Left ventricle myocardium inferior (tissue), 1 donor: ENCODE data around the gene EXOSC5. TPM values are rescaled to one million over a fixed set of nuclear protein-coding genes. Genes with fewer than 3 reads are reported as not detected.

Experiments
- DNase-seq: peaks from one replicate; pipeline ENCODE4 v3.0.0-alpha.2; 2020
- H3K27ac ChIP-seq: fragments of 200-600 bp; replicated peaks from 2 replicates; pipeline ENCODE4 v1.8.0; 2021
- H3K27me3 ChIP-seq: fragments of 200-600 bp; 2 replicates; pipeline ENCODE4 v1.8.0; 2021; ENCODE audit warnings: low read depth
- H3K36me3 ChIP-seq: fragments of 200-600 bp; 2 replicates; pipeline ENCODE4 v1.8.0; 2021
- H3K4me1 ChIP-seq: fragments of 200-600 bp; 2 replicates; pipeline ENCODE4 v1.8.0; 2021
- H3K4me3 ChIP-seq: fragments of 200-600 bp; 2 replicates; pipeline ENCODE4 v1.8.0; 2021; ENCODE audit warnings: mild to moderate bottlenecking, moderate library complexity
- H3K9me3 ChIP-seq: fragments of 200-600 bp; replicated peaks from 2 replicates; pipeline ENCODE4 v1.8.0; 2021
- intact Hi-C: fragments of 100-400 bp; cut with micrococcal nuclease; formaldehyde crosslinking; loops from one replicate; pipeline ENCODE4 v1.11.0; 2022
- total RNA-seq: library from RNA; stranded (reverse); fragmentation: NEBNext Ultra II Directional; extraction: Animal tissue kit (Norgen Biotek cat#: 25700); gene quantifications from one replicate; pipeline ENCODE4 v1.2.1, GENCODE V29; 2021
- TF ChIP-seq, protein P1 (sequence below): fragments of 200-600 bp; IDR thresholded peaks from 2 replicates; pipeline ENCODE4 v1.8.0; 2021; ENCODE audit warnings: antibody characterized with exemption, mild to moderate bottlenecking, borderline replicate concordance
- donor health status: DM: no; HTN: yes; CAD: no; lungs with severe emphysema.

Gene EXOSC5
- total RNA-seq, 1 donor from 2014 or later = 17.4 TPM

DNA sequence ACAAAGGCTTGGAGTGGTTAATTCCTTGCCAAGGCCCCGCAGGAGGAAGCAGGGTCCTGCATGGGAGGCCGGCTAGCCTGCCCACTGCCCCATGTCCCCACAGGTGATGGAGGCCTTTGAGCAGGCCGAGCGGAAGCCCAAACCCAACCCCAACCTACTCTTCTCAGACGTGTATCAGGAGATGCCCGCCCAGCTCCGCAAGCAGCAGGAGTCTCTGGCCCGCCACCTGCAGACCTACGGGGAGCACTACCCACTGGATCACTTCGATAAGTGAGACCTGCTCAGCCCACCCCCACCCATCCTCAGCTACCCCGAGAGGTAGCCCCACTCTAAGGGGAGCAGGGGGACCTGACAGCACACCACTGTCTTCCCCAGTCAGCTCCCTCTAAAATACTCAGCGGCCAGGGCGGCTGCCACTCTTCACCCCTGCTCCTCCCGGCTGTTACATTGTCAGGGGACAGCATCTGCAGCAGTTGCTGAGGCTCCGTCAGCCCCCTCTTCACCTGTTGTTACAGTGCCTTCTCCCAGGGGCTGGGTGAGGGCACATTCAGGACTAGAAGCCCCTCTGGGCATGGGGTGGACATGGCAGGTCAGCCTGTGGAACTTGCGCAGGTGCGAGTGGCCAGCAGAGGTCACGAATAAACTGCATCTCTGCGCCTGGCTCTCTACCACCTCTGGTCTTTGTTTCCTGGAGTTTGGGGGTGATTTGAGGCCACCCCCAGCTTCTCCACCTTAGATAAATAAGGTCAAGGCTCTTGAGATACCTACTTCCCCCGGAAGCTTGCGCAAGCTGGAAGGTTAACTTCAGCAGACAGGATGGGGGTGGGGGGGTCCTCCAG lies 27.4 kb upstream of the EXOSC5 start:
- Histone ChIP-seq H3K4me1 (peaks cover 73% of the 10 kb centered on the region), H3K27me3 (no peaks in the 10 kb centered on the region), H3K36me3 (peaks cover 55% of the 10 kb centered on the region), H3K9me3 (no peaks in the 10 kb centered on the region), H3K4me3 (peak overlapping the region; percentile 74), H3K27ac (peak overlapping the region; percentile 93)
- TF ChIP-seq, protein P1, sequence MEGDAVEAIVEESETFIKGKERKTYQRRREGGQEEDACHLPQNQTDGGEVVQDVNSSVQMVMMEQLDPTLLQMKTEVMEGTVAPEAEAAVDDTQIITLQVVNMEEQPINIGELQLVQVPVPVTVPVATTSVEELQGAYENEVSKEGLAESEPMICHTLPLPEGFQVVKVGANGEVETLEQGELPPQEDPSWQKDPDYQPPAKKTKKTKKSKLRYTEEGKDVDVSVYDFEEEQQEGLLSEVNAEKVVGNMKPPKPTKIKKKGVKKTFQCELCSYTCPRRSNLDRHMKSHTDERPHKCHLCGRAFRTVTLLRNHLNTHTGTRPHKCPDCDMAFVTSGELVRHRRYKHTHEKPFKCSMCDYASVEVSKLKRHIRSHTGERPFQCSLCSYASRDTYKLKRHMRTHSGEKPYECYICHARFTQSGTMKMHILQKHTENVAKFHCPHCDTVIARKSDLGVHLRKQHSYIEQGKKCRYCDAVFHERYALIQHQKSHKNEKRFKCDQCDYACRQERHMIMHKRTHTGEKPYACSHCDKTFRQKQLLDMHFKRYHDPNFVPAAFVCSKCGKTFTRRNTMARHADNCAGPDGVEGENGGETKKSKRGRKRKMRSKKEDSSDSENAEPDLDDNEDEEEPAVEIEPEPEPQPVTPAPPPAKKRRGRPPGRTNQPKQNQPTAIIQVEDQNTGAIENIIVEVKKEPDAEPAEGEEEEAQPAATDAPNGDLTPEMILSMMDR = no peak
- intact Hi-C loops = no loop called here
- DNase-seq = no peak

- peaks cover 59% of the 10 kb centered on the region for H3K4me1 ChIP-seq
- TF ChIP-seq, protein P1 = no peak
- H3K27ac ChIP-seq = peak overlapping the region; percentile 67
- no peak overlapping the region for H3K4me3 ChIP-seq
- DNase-seq = no peak
- peaks cover 70% of the 10 kb centered on the region for H3K36me3 ChIP-seq
- H3K27me3 ChIP-seq = no peaks in the 10 kb centered on the region
- no peaks in the 10 kb centered on the region for H3K9me3 ChIP-seq
- intact Hi-C loops = no loop called here
These were observed 25.8 kb upstream of the EXOSC5 start for GRCh38 chr19:41422955-41423354.

DNA sequence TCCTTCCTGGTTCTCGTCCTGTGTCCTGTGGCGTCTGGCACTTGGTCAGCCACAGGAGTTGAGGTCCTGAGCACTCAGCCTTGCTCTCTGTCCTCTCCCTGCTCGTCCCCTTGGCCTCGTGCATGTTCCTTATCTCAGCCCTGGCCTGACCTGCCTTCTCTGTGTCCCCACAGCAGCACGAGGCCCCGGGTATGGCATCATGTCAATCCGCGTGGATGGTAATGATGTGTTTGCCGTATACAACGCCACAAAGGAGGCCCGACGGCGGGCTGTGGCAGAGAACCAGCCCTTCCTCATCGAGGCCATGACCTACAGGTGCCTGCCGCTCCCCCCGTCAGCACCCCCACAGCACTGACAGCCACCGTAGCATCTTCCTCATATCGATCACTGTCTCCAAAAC lies 25.3 kb upstream of the EXOSC5 start:
- DNase-seq = peak; percentile 41
- Histone ChIP-seq H3K4me1 (peaks cover 54% of the 10 kb centered on the region), H3K9me3 (no peaks in the 10 kb centered on the region), H3K36me3 (peaks cover 75% of the 10 kb centered on the region), H3K27me3 (no peaks in the 10 kb centered on the region), H3K4me3 (no peak overlapping the region), H3K27ac (peak overlapping the region; percentile 67)
- TF ChIP-seq, protein P1 = no peak
- intact Hi-C loops = no loop called here

DNA sequence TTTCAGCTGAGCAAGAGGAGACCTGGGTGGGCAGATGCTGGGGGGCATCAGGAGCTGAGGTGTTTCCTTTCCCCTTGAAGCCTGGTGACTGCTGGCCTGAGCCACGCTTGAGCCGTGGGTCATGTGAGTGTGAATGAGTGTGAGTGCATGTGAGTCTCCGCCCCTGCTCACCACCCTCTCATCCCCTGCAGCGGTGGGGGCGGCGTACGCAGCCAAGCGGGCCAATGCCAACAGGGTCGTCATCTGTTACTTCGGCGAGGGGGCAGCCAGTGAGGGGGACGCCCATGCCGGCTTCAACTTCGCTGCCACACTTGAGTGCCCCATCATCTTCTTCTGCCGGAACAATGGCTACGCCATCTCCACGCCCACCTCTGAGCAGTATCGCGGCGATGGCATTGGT lies 24.8 kb upstream of the EXOSC5 start:
- TF ChIP-seq, protein P1 = no peak
- peaks cover 50% of the 10 kb centered on the region for H3K4me1 ChIP-seq
- H3K36me3 ChIP-seq = peaks cover 80% of the 10 kb centered on the region
- intact Hi-C loops = no loop called here
- no peak for DNase-seq
- no peaks in the 10 kb centered on the region for H3K27me3 ChIP-seq
- H3K9me3 ChIP-seq = no peaks in the 10 kb centered on the region
- H3K4me3 ChIP-seq = no peak overlapping the region
- peak overlapping the region; percentile 67 for H3K27ac ChIP-seq

- peak overlapping the region; percentile 53 for H3K27ac ChIP-seq
- no peaks in the 10 kb centered on the region for H3K9me3 ChIP-seq
- peaks cover 46% of the 10 kb centered on the region for H3K4me1 ChIP-seq
- no peak overlapping the region for H3K4me3 ChIP-seq
- H3K27me3 ChIP-seq = no peaks in the 10 kb centered on the region
- H3K36me3 ChIP-seq = peaks cover 87% of the 10 kb centered on the region
- intact Hi-C loops = no loop called here
- TF ChIP-seq, protein P1 = no peak
- no peak for DNase-seq
These were observed 24.2 kb upstream of the EXOSC5 start for GRCh38 chr19:41421314-41421713.
